Stimulated activated CD8-positive, alpha-beta memory T cell treated with anti-CD3 and anti-CD28 coated beads, Interleukin-7, amount 100 ng/mL, for 24 hours (primary cell): ENCODE results near the gene SPATA25.
A peak's percentile ranks its signal among the peaks of the same experiment; 100 is the strongest.

ENCODE experiments used
- DNase-seq: peaks from one replicate; pipeline ENCODE4 v3.0.0-alpha.2; 2020; ENCODE audit warnings: low read depth

The SPATA25 gene

GRCh38 chr20:45863543-45864470, 23.6 kb downstream of the SPATA25 start:
- DNase-seq, result no peak

DNA sequence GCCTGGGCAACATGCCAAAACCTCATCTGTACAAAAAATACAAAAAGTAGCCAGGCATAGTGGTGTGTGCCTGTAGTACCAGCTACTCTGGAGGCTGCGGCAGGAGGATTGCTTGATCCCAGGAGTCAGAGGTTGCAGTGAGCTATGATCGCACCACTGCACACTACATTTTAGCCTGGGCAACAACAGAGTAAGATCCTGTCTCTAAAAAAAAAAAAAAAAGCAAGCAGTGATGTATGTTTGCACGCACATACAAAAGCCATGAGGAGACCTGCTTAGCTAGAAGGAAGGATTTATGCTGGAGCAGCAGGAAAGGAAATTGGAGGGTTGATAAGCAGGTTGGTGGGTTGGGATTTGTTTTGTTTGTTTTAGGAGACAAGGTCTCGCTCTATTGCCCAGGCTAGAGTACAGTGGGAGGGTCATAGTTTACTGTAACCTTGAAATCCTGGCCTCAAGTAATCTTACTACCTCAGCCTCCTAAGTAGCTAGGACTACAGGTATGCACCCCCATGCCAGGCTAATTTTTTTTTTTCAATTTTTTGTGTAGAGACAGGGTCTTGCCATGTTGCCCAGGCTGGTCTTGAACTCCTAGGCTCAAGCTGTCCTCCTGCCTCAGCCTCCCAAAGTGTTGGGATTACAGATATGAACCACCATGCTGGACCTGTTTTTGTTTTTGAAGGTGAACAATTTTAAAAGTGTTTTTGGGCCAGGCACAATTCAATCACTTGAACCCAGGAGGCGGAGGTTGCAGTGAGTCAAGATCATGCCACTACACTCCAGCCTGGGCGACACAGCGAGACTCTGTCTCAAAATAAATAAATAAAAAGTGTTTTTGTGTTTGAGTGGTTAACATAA, 26.0 kb downstream of the SPATA25 start:
- DNase-seq, result no peak

DNA sequence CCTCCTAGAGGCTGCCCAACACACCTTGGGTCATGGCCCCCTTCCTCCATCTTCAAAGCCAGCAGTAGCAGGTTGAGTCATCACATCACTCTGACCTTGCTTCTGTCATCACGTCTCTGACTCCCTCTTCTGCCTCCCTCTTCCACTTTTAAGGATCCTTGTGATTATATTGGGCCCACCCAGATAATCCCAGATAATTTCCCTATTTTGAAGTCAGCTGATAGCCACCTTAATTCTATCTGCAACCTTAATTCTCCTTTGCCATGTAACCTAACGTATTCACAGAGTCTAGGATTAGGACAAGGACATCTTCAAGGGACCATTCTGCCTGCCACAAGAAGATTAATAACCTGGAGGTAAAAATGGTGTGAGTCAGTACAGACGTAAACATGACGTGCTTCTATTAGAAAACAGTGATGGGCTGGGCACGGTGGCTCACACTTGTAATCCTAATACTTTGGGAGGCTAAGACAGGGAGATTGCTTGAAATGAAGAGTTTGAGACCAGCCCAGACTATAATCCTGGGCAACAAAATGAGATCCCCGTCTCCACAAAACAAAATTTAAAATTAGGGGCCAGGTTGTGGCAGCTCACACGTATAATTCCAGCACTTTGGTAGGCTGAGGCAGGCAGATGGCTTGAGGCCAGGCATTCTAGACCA, 26.7 kb downstream of the SPATA25 start:
- DNase-seq, result no peak

GRCh38 chr20:45859916-45860315, 27.5 kb downstream of the SPATA25 start:
- no peak for DNase-seq

GRCh38 chr20:45857882-45858216, 29.6 kb downstream of the SPATA25 start:
- DNase-seq, result no peak

GRCh38 chr20:45857114-45857881, 30.1 kb downstream of the SPATA25 start, which contains the start of the genes ACOT8 and ZSWIM3:
Gene ACOT8 (minus strand): TSS chr20:45857392. CDS start chr20:45857315, 77 bp downstream.
Gene ZSWIM3 (plus strand): TSS chr20:45857614. CDS start chr20:45857826, 212 bp downstream.
- peak; percentile 74 for DNase-seq

DNA sequence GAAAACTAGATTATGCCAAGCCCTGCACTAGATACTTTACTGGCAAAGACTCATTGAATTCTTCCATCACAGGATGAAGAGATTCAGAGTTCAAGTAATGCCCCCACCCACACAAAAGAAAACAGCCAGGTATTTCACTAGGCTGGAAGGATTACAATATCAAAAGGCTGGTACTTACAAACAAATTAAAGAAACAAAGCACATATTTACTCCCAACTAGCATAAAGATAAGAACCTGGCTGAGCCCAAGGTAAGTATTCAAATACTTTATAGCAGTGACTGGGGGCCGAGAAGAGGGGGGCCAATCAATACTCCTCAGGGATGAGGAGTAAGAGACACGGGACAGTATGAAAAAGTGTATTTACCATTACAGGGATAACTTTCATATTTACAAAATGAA, 33.9 kb downstream of the SPATA25 start:
- DNase-seq, result no peak

DNA sequence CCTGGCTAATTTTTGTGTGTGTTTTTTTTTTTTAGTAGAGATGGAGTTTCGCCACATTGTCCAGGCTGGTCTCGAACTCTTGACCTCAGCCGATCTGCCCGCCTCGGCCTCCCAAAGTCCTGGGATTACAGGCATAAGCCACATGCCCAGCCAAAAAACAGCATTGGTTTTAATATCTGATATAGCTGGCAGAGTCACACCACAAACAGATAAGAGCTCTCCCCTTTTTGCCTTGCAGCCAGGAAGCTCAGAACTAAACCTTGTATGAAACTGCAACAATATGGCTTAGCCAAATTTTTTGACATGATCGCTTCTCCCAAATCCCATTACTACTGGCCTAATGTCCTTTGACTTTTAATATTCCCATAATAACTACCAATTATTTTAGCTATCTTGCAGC, 35.1 kb downstream of the SPATA25 start:
- no peak for DNase-seq

GRCh38 chr20:45851501-45851900, 35.9 kb downstream of the SPATA25 start:
- no peak for DNase-seq

DNA sequence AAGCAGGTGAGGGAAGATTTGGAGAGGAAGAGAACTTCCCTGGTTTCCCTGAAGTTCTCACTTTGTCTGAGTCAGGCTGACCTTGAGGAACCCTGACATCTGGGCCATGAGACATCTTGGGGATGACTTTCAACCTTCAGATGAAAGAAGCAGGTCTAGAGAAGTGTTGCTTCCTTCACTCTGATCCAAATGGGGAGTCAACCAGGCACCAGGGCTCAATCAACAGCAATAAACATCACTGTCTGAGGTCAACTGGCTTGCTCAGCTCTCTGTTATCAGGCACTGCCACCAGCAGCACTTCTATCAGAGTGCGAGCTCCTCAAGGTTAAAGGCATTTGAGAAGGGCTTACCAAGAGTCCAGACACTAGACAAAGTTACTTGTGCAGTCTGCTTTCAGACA, 36.5 kb downstream of the SPATA25 start:
- DNase-seq, result no peak

DNA sequence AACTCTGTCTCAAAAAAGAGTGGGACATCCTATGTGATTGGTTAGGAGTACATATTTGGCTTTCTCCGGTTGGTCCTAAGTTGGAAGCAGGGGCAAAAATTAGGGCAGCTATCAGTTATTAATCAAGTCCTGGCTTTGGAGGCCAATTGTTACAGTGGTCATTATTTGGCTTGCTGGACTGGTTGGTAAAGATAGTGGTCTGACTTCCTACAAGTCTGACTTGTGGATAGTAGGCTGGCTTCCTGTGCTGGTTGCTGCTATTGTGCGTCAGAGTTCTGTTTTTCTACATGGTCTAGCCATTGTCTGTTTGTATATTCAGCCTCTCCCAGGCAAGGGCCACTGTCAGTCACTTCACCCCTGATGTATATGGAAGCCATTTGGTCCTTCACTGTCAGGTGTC, 37.2 kb downstream of the SPATA25 start:
- no peak for DNase-seq

DNA sequence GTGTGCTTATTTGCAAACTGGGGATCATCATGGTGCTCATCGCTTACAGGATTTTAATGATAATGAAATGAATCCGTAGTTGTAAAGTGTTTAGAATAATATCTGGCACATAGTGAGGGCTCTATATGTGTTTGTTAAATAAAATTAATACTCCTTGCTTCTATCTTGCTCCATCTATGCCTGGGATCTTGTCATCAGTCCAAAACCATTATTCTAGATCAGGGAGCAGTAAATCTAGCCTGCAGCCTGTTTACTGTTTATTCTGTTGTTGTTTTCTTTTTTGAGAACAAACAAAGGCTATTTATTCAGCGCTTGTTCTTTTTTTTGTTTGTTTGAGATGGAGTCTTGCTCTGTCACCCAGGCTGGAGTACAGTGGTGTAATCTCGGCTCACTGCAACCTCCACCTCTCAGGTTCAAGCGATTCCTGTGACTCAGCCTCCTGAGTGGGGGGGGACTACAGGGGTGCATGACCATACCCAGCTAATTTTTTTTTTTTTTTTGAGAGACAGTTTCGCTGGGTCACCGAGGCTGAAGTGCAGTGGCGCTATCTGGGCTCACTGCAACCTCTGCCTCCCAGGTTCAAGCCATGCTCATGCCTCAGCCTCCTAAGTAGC, 38.3 kb downstream of the SPATA25 start:
- no peak for DNase-seq

GRCh38 chr20:45848421-45848820, 39.0 kb downstream of the SPATA25 start:
- DNase-seq, result no peak

GRCh38 chr20:45845452-45845851, 42.0 kb downstream of the SPATA25 start:
- DNase-seq, result no peak

GRCh38 chr20:45843506-45843905, 43.9 kb downstream of the SPATA25 start:
- no peak for DNase-seq

- no peak for DNase-seq
Observed at GRCh38 chr20:45842169-45842812, 45.1 kb downstream of the SPATA25 start.

GRCh38 chr20:45841407-45842129, 45.9 kb downstream of the SPATA25 start:
- DNase-seq, result no peak

DNA sequence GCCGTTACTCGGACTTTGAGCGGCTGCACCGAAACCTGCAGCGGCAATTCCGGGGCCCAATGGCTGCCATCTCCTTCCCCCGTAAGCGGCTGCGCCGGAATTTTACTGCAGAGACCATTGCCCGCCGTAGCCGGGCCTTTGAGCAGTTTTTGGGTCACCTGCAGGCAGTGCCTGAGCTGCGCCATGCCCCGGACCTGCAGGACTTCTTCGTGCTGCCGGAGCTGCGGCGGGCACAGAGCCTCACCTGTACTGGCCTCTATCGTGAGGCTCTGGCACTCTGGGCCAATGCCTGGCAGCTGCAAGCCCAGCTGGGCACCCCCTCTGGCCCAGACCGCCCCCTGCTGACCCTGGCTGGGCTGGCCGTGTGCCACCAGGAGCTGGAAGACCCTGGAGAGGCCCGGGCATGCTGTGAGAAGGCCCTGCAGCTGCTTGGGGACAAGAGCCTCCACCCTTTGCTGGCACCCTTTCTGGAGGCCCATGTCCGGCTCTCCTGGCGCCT, 46.7 kb downstream of the SPATA25 start:
- no peak for DNase-seq

GRCh38 chr20:45836841-45837240, 50.6 kb downstream of the SPATA25 start:
- no peak for DNase-seq
